Measurements from ENCODE around the gene PNMA1. TPM values are rescaled to one million over a fixed set of nuclear protein-coding genes. Genes with fewer than 3 reads are reported as not detected.

The PNMA1 gene
- polyA plus RNA-seq, 6 donors from 2014 or later, result 10.6 to 19.7 (median 15.4) TPM

- no peak for DNase-seq
- peaks cover 11 to 13% of the 10 kb centered on the region in 2 donors for H3K36me3 Mint-ChIP-seq
- no peaks in the 10 kb centered on the region for H3K27me3 Mint-ChIP-seq
- no peaks in the 10 kb centered on the region for H3K9me3 Mint-ChIP-seq
- H3K4me1 Mint-ChIP-seq, result peaks cover 10 to 16% (median 12%) of the 10 kb centered on the region in 3 donors
- no peak overlapping the region for H3K4me3 Mint-ChIP-seq
- ATAC-seq (ENCODE audit: low read depth in 2 of 2), result no peak
- H3K27ac Mint-ChIP-seq, result peak overlapping the region in 4 of 6 donors; percentile 20 to 84 (median 60)
Measured at GRCh38 chr14:73723797-73724661, 9.8 kb upstream of the PNMA1 start.

GRCh38 chr14:73723406-73723796 is 9.2 kb upstream of the PNMA1 start:
- Mint-ChIP-seq H3K4me1 (peaks cover 3 to 11% (median 6%) of the 10 kb centered on the region in 3 donors), H3K27ac (peak overlapping the region in 4 of 6 donors; percentile 20 to 63 (median 47)), H3K4me3 (no peak overlapping the region), H3K27me3 (no peaks in the 10 kb centered on the region), H3K36me3 (peaks cover 11 to 13% of the 10 kb centered on the region in 2 donors), H3K9me3 (no peaks in the 10 kb centered on the region)
- ATAC-seq (ENCODE audit: low read depth in 2 of 2) (no peak), DNase-seq (no peak)

GRCh38 chr14:73722581-73722980 is 8.4 kb upstream of the PNMA1 start:
- H3K4me3 Mint-ChIP-seq, result no peak overlapping the region
- no peaks in the 10 kb centered on the region for H3K9me3 Mint-ChIP-seq
- H3K27ac Mint-ChIP-seq, result peak overlapping the region in 1 of 6 donors; percentile 80

GRCh38 chr14:73721101-73721821 is 7.1 kb upstream of the PNMA1 start:
- H3K4me1 Mint-ChIP-seq, result peaks cover 0 to 6% (median 0%) of the 10 kb centered on the region in 3 donors
- no peak for ATAC-seq (ENCODE audit: low read depth in 2 of 2)
- no peaks in the 10 kb centered on the region for H3K27me3 Mint-ChIP-seq
- H3K27ac Mint-ChIP-seq, result peak overlapping the region; percentile 47 to 88 (median 77)
- H3K4me3 Mint-ChIP-seq, result peak overlapping the region in 1 of 8 donors; percentile 8
- H3K9me3 Mint-ChIP-seq, result no peaks in the 10 kb centered on the region
- peaks cover 11 to 13% of the 10 kb centered on the region in 2 donors for H3K36me3 Mint-ChIP-seq
- no peak for DNase-seq

More at GRCh38 chr14:73722581-73722980, 8.4 kb upstream of the PNMA1 start:
- H3K4me1 Mint-ChIP-seq, result peaks cover 0 to 6% (median 5%) of the 10 kb centered on the region in 3 donors
- no peak for DNase-seq
- H3K27me3 Mint-ChIP-seq, result no peaks in the 10 kb centered on the region
- no peak for ATAC-seq (ENCODE audit: low read depth in 2 of 2)
- H3K36me3 Mint-ChIP-seq, result peaks cover 11 to 13% of the 10 kb centered on the region in 2 donors

- Mint-ChIP-seq H3K27me3 (no peaks in the 10 kb centered on the region), H3K27ac (peak overlapping the region in 1 of 6 donors; percentile 43), H3K4me3 (peak overlapping the region in 1 of 8 donors; percentile 42), H3K36me3 (peaks cover 16 to 17% of the 10 kb centered on the region in 2 donors), H3K4me1 (peaks cover 0 to 9% (median 3%) of the 10 kb centered on the region in 3 donors), H3K9me3 (no peaks in the 10 kb centered on the region)
- no peak for DNase-seq
- ATAC-seq (ENCODE audit: low read depth in 2 of 2), result no peak
Measured at GRCh38 chr14:73720636-73721035, 6.5 kb upstream of the PNMA1 start.

GRCh38 chr14:73719791-73720190 is 5.6 kb upstream of the PNMA1 start:
- Mint-ChIP-seq H3K27ac (peak overlapping the region in 2 of 6 donors; percentile 35 to 60), H3K36me3 (peaks cover 17% of the 10 kb centered on the region in 2 donors), H3K9me3 (no peaks in the 10 kb centered on the region), H3K27me3 (no peaks in the 10 kb centered on the region), H3K4me3 (no peak overlapping the region), H3K4me1 (peaks cover 0 to 9% (median 5%) of the 10 kb centered on the region in 3 donors)
- ATAC-seq (ENCODE audit: low read depth in 2 of 2) (no peak), DNase-seq (no peak)

- H3K4me1 Mint-ChIP-seq, result peaks cover 0 to 9% (median 8%) of the 10 kb centered on the region in 3 donors
Measured at GRCh38 chr14:73719361-73719760, 5.2 kb upstream of the PNMA1 start.

GRCh38 chr14:73718418-73719251 is 4.5 kb upstream of the PNMA1 start:
- Mint-ChIP-seq H3K4me3 (peak overlapping the region in 1 of 8 donors; percentile 81), H3K27ac (peak overlapping the region in 1 of 6 donors; percentile 28), H3K27me3 (no peaks in the 10 kb centered on the region), H3K9me3 (no peaks in the 10 kb centered on the region), H3K36me3 (peaks cover 15 to 17% of the 10 kb centered on the region in 2 donors), H3K4me1 (peaks cover 3 to 11% (median 9%) of the 10 kb centered on the region in 3 donors)
- no peak for DNase-seq
- ATAC-seq (ENCODE audit: low read depth in 2 of 2), result no peak

More at GRCh38 chr14:73719361-73719760, 5.2 kb upstream of the PNMA1 start:
- Mint-ChIP-seq H3K9me3 (no peaks in the 10 kb centered on the region), H3K27ac (peak overlapping the region in 2 of 6 donors; percentile 35 to 74), H3K36me3 (peaks cover 17% of the 10 kb centered on the region in 2 donors), H3K27me3 (no peaks in the 10 kb centered on the region), H3K4me3 (no peak overlapping the region)
- ATAC-seq (ENCODE audit: low read depth in 2 of 2), result no peak
- DNase-seq, result no peak

GRCh38 chr14:73717711-73718417 is 3.7 kb upstream of the PNMA1 start:
- H3K4me3 Mint-ChIP-seq, result peak overlapping the region in 1 of 8 donors; percentile 81
- H3K36me3 Mint-ChIP-seq, result peaks cover 9 to 17% of the 10 kb centered on the region in 2 donors
- no peaks in the 10 kb centered on the region for H3K9me3 Mint-ChIP-seq
- H3K4me1 Mint-ChIP-seq, result peaks cover 11 to 18% (median 16%) of the 10 kb centered on the region in 3 donors
- peak overlapping the region in 2 of 6 donors; percentile 28 to 38 for H3K27ac Mint-ChIP-seq
- no peaks in the 10 kb centered on the region for H3K27me3 Mint-ChIP-seq
- no peak for DNase-seq
- no peak for ATAC-seq (ENCODE audit: low read depth in 2 of 2)

GRCh38 chr14:73717266-73717665 is 3.1 kb upstream of the PNMA1 start:
- Mint-ChIP-seq H3K27me3 (no peaks in the 10 kb centered on the region), H3K9me3 (no peaks in the 10 kb centered on the region), H3K4me3 (peak overlapping the region in 1 of 8 donors; percentile 41), H3K36me3 (peaks cover 9 to 17% of the 10 kb centered on the region in 2 donors), H3K27ac (peak overlapping the region in 4 of 6 donors; percentile 3 to 77 (median 48)), H3K4me1 (peaks cover 17 to 24% (median 22%) of the 10 kb centered on the region in 3 donors)
- ATAC-seq (ENCODE audit: low read depth in 2 of 2), result no peak
- no peak for DNase-seq

GRCh38 chr14:73715707-73716106 is 1.5 kb upstream of the PNMA1 start:
- no peaks in the 10 kb centered on the region for H3K27me3 Mint-ChIP-seq
- peaks cover 21 to 27% (median 22%) of the 10 kb centered on the region in 3 donors for H3K4me1 Mint-ChIP-seq
- ATAC-seq (ENCODE audit: low read depth in 2 of 2), result no peak
- no peak for DNase-seq
- peak overlapping the region; percentile 66 to 96 (median 86) for H3K27ac Mint-ChIP-seq
- H3K36me3 Mint-ChIP-seq, result peaks cover 4 to 6% of the 10 kb centered on the region in 2 donors
- H3K4me3 Mint-ChIP-seq, result peak overlapping the region in 6 of 8 donors; percentile 13 to 94 (median 29)
- H3K9me3 Mint-ChIP-seq, result no peaks in the 10 kb centered on the region

GRCh38 chr14:73714656-73715081 is 485 bp upstream of the PNMA1 start:
- Mint-ChIP-seq H3K4me3 (peak overlapping the region; percentile 23 to 97 (median 88)), H3K4me1 (peaks cover 21 to 31% (median 22%) of the 10 kb centered on the region in 3 donors), H3K27me3 (no peaks in the 10 kb centered on the region), H3K9me3 (no peaks in the 10 kb centered on the region), H3K36me3 (peaks cover 4 to 6% of the 10 kb centered on the region in 2 donors), H3K27ac (peak overlapping the region; percentile 70 to 96 (median 91))
- ATAC-seq (ENCODE audit: low read depth in 2 of 2) (peak in 1 of 2 donors; percentile 3), DNase-seq (no peak)
